Stimulated activated CD8-positive, alpha-beta memory T cell treated with anti-CD3 and anti-CD28 coated beads, Interleukin-12 subunit alpha, Interleukin-12 subunit beta, amount 100 ng/mL, for 4 hours (primary cell): ENCODE measurements around the gene OLFM3.

ENCODE experiments used
- DNase-seq: peaks from one replicate; pipeline ENCODE4 v3.0.0-alpha.2; 2020; ENCODE audit warnings: low read depth

OLFM3 gene

GRCh38 chr1:101943237-101943636, 53.5 kb downstream of the OLFM3 start:
- DNase-seq: no peak

DNA sequence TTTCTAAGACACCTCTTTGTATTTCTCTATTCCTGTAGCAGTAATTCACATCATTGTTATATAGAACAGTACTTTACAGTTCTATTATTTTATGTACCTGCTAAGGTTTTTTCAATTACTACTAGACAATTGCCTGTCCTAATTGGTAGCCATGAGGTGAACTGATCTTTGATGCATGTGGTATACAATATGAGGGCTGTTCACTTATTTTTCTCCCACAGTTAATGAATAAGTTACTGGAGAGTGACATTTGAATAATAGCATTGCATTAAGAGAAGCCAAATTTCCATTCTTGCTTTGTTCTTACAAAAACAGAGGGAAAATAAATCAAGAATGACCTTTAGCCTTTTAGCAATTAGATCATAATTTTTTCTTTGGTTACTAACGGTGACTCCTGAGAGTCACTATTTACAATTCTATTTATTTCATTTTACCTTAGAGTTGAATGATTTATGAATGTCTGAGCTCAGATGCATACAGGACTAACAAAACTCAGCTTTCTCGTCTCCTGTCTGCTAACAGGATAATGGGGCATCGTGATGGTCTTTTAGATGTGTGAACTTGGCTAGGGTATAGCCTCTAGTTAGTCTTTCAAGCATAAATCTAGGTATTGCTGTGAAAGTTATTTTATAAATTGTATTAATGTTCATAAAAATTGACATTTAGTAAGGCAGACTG, 54.1 kb downstream of the OLFM3 start:
- DNase-seq: no peak

GRCh38 chr1:101938681-101939080, 58.0 kb downstream of the OLFM3 start:
- DNase-seq: no peak

DNA sequence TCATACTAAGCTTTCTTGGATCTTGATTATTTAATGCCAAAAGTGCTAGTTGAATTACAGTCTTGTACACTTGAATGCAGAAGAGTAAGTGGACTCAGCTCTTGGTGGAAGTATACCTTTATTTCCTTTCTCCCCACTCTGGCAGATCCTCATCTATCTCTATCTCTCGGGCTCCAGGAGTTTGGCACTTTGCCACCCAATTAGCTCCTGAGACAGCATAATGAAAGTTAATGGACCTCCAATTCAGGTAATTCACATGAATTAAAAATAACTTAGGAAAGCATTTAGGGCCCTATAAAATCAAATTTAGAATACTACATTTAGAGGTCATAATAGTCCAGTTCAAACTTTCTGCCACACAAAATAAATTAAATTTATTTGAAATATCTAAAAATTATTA, 67.4 kb downstream of the OLFM3 start:
- DNase-seq: no peak

- no peak for DNase-seq
Observed at GRCh38 chr1:101928829-101929228, 67.9 kb downstream of the OLFM3 start.

- no peak for DNase-seq
Observed at GRCh38 chr1:101924700-101925099, 72.0 kb downstream of the OLFM3 start.

- no peak for DNase-seq
Observed at GRCh38 chr1:101920577-101920976, 76.1 kb downstream of the OLFM3 start.

DNA sequence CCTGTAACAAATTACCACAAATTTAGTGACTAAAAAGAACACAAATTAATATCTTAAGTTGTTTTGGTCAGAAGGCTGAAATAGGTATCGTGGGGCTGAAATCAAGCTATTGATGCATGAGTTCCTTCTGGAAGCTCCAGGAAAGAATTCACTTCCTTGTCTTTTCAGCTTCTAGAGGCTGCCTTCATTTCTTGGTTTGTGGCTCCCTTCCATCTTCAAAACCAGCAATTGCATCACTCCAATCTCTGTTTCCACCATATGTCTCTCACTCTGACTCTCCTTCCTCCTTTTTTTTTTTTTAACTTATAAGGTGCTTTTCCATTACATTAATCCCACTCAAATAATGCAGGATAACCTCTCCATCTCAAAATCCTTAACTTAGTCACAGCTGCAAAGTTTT, 78.4 kb downstream of the OLFM3 start:
- no peak for DNase-seq

DNA sequence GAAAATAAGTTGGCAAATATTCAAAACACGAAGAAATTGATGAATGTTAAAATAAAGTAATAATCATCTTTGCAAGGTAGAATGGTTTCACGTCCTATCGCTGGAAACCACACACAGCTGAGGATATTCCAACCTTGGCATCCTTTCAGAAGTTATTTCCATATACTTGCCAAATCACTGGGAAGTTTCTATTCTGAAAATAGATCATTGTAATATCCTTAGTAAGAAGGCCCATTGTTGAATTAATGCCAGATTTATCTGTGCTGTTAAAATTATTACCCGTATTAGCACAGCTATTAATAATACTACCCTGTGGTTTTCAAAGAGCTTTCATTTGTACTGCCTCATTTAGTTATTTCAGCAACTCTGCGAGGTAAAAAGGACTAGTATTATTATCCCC, 81.1 kb downstream of the OLFM3 start:
- no peak for DNase-seq

- DNase-seq: no peak
Observed at GRCh38 chr1:101914473-101915242, 82.1 kb downstream of the OLFM3 start.

DNA sequence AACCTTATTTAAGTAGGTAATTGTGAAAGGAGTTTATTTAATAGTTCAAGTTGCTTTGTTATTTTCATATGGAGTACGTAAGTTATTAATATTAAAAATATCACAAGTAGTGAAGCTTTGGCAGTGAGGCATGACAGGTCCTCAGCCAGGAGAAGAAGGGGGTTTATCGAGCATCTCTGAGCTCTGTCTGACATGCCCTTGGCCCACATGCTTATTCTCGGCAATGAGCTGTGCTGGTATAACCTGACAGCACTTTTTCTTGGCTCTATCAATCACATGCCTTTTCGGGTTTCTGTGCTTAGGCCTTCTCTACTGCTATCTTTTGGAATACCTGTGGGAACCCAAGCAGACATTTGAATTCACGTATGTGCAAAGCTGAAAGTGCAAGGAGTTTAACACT, 84.8 kb downstream of the OLFM3 start:
- no peak for DNase-seq

DNA sequence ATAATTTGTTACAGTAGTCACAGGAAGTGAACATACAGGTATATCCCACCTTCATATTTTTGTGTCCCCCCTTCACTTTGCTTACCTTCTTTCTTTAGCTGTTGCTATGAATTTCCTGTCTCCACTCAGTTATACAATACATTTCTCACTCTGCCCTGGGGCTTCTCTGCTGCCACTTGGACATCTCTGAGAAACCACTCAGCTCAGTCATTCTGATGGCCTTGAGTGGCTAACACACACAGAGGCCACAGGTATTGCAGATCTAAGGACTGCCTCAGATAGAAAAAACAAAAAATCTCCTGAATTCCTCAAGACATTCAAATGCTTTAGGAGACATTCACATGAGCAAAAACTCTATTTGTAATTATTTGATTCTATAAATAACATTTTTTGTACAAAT, 87.7 kb downstream of the OLFM3 start:
- no peak for DNase-seq

GRCh38 chr1:101907264-101907663, 89.5 kb downstream of the OLFM3 start:
- no peak for DNase-seq

DNA sequence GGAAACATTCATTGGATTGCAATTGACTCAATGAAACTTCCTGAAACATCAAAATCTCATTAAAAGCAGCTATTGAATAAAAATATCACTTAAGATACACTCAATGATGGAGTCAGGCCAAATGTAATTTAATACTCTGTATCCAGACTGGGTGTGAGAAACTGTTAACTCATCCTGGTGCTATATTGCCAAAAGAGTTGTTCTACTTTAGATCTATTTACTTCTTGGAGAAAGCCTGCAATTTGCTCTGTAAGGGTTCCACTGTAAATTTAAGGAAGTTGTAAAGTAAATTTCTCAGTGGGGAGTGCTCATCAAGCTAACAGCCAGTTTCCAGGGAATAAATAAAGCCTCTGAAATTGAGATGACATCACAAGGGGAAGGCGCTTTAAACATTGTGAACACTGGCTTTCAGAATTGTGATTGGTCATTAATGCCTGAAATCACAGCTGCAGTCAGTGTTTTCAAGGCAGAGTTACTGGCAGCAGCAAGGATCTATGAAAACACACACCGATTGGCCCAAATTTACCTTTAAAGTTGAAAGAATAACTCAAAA, 91.4 kb downstream of the OLFM3 start:
- no peak for DNase-seq

DNA sequence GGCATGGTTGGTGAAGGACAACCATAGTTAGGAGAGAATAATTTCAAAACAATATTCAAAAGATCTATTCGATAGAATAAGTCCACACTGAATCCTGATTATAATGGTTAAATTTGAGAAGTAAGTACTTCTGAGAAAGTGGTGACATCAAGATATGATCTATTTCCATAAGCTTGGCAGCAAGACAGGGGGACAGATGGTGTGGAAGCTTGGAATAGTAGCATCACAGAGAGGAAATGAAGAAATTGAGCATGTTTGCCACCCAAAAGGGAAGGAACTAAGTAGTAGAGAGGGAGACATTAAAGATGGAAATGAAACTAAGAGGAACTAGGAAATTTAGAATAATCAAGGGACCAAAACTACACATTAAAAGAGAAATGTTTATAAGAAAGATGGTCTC, 94.5 kb downstream of the OLFM3 start:
- no peak for DNase-seq

- no peak for DNase-seq
Observed at GRCh38 chr1:101898137-101898536, 98.6 kb downstream of the OLFM3 start.

- DNase-seq: no peak
Observed at GRCh38 chr1:101884621-101885020, 112.1 kb downstream of the OLFM3 start.

GRCh38 chr1:101875891-101876290, 120.8 kb downstream of the OLFM3 start:
- DNase-seq: no peak

GRCh38 chr1:101873672-101874071, 123.1 kb downstream of the OLFM3 start:
- DNase-seq: no peak

- no peak for DNase-seq
Observed at GRCh38 chr1:101859941-101860340, 136.8 kb downstream of the OLFM3 start.

GRCh38 chr1:101854271-101854670, 142.5 kb downstream of the OLFM3 start:
- DNase-seq: no peak

DNA sequence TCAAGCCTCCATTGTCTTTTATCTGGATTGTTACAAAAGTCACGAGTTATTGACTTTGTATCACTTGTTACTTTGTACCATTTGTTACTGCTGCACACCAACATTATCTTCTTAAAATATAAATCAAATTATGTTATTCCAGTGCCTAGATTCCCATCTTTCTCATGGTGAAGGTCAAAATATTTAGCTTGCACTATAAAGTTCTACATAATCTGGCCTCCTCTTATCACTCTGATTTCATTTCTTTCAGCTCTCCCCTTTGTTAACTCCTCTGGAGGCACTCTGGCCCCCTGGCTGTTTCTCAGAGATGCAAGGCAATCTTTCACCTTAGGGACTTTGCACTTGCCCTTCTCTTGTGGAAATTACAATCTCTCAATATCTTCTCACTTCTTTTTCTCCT, 143.8 kb downstream of the OLFM3 start:
- no peak for DNase-seq

DNA sequence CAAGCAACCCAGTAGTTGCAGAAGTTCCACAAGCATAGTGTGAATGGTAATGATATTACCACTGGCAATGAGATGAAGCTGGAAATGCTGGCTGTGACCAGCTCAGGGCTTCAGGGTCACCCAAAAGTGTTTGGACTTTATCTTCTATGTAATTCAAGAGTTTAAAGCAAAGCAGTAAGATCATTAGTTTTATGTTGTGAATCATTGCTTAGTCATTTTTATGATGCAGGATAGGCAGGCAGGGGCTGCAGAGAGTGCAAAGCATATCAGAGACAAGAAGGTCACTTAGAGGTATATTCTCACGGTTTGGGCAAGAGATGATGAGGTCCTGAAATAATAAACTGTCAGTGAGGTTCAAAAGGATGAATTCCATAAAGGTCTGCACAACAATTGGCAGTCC, 147.4 kb downstream of the OLFM3 start:
- DNase-seq: no peak

- DNase-seq: no peak
Observed at GRCh38 chr1:101847626-101848025, 149.1 kb downstream of the OLFM3 start.
